Calu3 (cell line): ENCODE results near the gene FOXRED2. TPM values are rescaled to one million over a fixed set of nuclear protein-coding genes. Genes with fewer than 3 reads are reported as not detected.

ENCODE experiments used
- BruUV-seq: library from RNA; stranded (reverse); fragments of 400-500 nt; replicated peaks from 2 replicates; lab custom pipeline; 2021; lab: Mats Ljungman, UMichigan
- CTCF ChIA-PET: fragments of 300-600 bp; sonication (Branson Sonifier 250); formaldehyde crosslinking; loops from one replicate; lab custom pipeline; 2022; ENCODE audit warnings: antibody characterized with exemption; lab: Charles Lee
- DNase-seq: peaks from one replicate; pipeline ENCODE4 v3.0.0; 2022
- H3K27ac Mint-ChIP-seq: one replicate; pipeline ENCODE4 v1.8.0; 2022; ENCODE audit warnings: mixed read lengths; ENCODE audit not compliant: unreplicated experiment
- H3K27me3 Mint-ChIP-seq: one replicate; pipeline ENCODE4 v1.8.0; 2022; ENCODE audit warnings: mixed read lengths; ENCODE audit not compliant: unreplicated experiment
- H3K36me3 Mint-ChIP-seq: one replicate; pipeline ENCODE4 v1.8.0; 2022; ENCODE audit warnings: mild to moderate bottlenecking, moderate library complexity, mixed read lengths; ENCODE audit not compliant: insufficient read depth, unreplicated experiment
- H3K4me1 Mint-ChIP-seq: one replicate; pipeline ENCODE4 v1.8.0; 2022; ENCODE audit warnings: mild to moderate bottlenecking, low read depth, mixed read lengths; ENCODE audit not compliant: unreplicated experiment
- H3K4me3 Mint-ChIP-seq: one replicate; pipeline ENCODE4 v1.8.0; 2022; ENCODE audit warnings: mild to moderate bottlenecking, low read depth, moderate library complexity, mixed read lengths; ENCODE audit not compliant: unreplicated experiment
- H3K9me3 Mint-ChIP-seq: one replicate; pipeline ENCODE4 v1.8.0; 2022; ENCODE audit warnings: low read depth, mixed read lengths; ENCODE audit not compliant: unreplicated experiment
- CTCF ChIP-seq: fragments of 200-600 bp; IDR thresholded peaks from one replicate; pipeline ENCODE4 v1.8.0; 2022; ENCODE audit warnings: antibody characterized with exemption; ENCODE audit not compliant: unreplicated experiment
- intact Hi-C: fragments of 100-400 bp; cut with micrococcal nuclease; formaldehyde crosslinking; loops from one replicate; pipeline ENCODE4 v1.10.0; 2022; ENCODE audit not compliant: unreplicated experiment
- total RNA-seq: library from RNA; stranded (reverse); gene quantifications from 2 replicates; pipeline ENCODE4 v1.2.3, GENCODE V29; 2022

The FOXRED2 gene
- total RNA-seq, 1 experiment from 2014 or later = 27.9 TPM

GRCh38 chr22:36544107-36544620, 37.3 kb upstream of the FOXRED2 start:
- H3K36me3 Mint-ChIP-seq = peaks cover 4% of the 10 kb centered on the region
- no peak overlapping the region for H3K4me3 Mint-ChIP-seq
- DNase-seq = no peak
- H3K9me3 Mint-ChIP-seq = no peaks in the 10 kb centered on the region
- CTCF ChIA-PET = interaction anchor here (0.7 to 1.4 kb wide), 2 partner anchors 232 to 258 kb away, joined by 3 to 6 read pairs; partner anchors contain the start of gene IFT27
- H3K27me3 Mint-ChIP-seq = peaks cover 26% of the 10 kb centered on the region
- no TSS peak for BruUV-seq
- no peak for TF ChIP-seq CTCF
- H3K4me1 Mint-ChIP-seq = peaks cover 19% of the 10 kb centered on the region
- H3K27ac Mint-ChIP-seq = no peak overlapping the region
- intact Hi-C loops = no loop called here

DNA sequence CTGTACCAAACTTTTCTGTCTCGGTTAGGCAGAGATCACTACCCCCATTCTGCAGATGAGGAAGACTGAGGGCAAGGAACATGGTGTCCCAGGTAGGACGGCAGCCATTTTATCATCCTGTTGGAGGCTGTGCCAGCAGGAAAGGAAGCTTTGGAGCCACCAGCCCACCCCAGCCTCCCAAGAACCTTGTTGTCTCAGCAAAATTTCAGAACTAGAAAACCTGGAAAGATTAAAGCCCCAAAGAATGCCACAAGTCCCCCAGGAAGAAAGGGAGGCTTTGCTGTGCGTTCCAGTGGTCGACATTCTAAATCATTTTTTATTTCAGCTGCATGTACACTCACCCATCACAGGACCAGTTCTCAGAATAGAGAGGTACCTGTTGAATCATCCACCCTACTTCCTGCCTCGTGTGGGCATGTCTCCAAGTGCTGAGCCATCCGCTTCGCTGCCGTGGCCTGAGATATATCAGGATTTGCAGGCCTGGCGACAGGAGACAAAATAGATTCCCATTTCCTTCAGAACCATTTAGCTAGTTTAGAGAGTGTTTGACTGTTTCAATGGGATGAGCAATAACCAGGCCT, 35.1 kb upstream of the FOXRED2 start:
- H3K4me3 Mint-ChIP-seq = no peak overlapping the region
- DNase-seq = peak; percentile 75
- intact Hi-C loops = no loop called here
- H3K27me3 Mint-ChIP-seq = peaks cover 4% of the 10 kb centered on the region
- peaks cover 12% of the 10 kb centered on the region for H3K4me1 Mint-ChIP-seq
- no peak for TF ChIP-seq CTCF
- no TSS peak for BruUV-seq
- H3K36me3 Mint-ChIP-seq = no peaks in the 10 kb centered on the region
- CTCF ChIA-PET = interaction anchor here (1.4 kb wide), 1 partner anchor 234 kb away, joined by 5 read pairs; the partner anchor contains the start of gene IFT27
- no peak overlapping the region for H3K27ac Mint-ChIP-seq
- no peaks in the 10 kb centered on the region for H3K9me3 Mint-ChIP-seq

DNA sequence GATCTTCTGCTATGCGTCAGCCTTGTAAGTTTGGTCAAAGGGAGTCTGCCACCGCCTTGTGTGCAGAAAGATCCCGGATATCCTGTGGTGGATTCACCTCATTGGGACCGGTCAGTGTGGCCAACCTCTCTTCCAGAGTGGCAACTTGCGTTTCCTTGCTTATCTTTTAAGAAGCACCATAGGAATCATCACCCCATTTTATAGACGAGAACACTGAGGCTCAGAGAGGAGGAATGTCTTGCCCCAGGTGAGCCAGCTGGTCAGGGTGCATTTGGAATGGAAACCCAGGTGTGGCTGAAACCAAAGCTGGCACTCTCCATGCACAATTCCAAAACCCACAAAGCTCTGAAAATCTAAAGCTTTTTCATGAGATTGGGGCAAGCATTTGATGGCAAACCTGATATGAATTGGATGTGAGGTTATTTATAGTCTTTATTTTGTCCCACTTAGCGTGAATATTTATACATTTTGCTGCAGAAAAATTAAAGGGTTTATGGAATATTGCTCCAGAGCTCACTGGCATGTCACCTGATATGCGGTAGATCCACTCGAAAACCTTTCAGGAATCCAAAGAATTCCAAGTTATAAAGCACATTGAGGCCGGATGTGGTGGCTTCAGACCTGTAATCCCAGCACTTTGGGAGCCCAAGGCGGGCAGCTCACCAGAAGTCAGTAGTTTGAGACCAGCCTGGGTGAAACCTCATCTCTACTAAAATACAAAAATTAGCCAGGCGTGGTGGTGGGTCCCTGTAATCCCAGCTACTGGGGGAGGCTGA, 34.2 kb upstream of the FOXRED2 start:
- Mint-ChIP-seq H3K27ac (no peak overlapping the region), H3K9me3 (no peaks in the 10 kb centered on the region), H3K4me1 (peaks cover 3% of the 10 kb centered on the region), H3K27me3 (no peaks in the 10 kb centered on the region), H3K36me3 (no peaks in the 10 kb centered on the region), H3K4me3 (no peak overlapping the region)
- no TSS peak for BruUV-seq
- no peak for TF ChIP-seq CTCF
- CTCF ChIA-PET = no interaction called here
- no peak for DNase-seq
- intact Hi-C loops = no loop called here

- no peak for TF ChIP-seq CTCF
- intact Hi-C loops = no loop called here
- no peak for DNase-seq
- no peak overlapping the region for H3K4me3 Mint-ChIP-seq
- BruUV-seq = no TSS peak
- CTCF ChIA-PET = no interaction called here
- H3K27me3 Mint-ChIP-seq = peaks cover 3% of the 10 kb centered on the region
- no peaks in the 10 kb centered on the region for H3K4me1 Mint-ChIP-seq
- no peak overlapping the region for H3K27ac Mint-ChIP-seq
- no peaks in the 10 kb centered on the region for H3K9me3 Mint-ChIP-seq
- H3K36me3 Mint-ChIP-seq = no peaks in the 10 kb centered on the region
Measured at GRCh38 chr22:36538529-36538928, 31.7 kb upstream of the FOXRED2 start.
